IMR-90 (cell line): Measurements from ENCODE around the gene BEGAIN. TPM values are rescaled to one million over a fixed set of nuclear protein-coding genes. Genes with fewer than 3 reads are reported as not detected.

Experiments used
- ATAC-seq: fragments of 200-7000 bp; cut with Tn5 transposase; 2 replicates; pipeline ENCODE4 v1.9.1; 2020; ENCODE audit warnings: low read depth, mild to moderate bottlenecking, moderate library complexity
- BruUV-seq: library from RNA; stranded (reverse); fragments of 400-500 nt; replicated peaks from 2 replicates; lab custom pipeline; 2021; lab: Mats Ljungman, UMichigan
- CTCF ChIA-PET: fragments of 300-600 bp; formaldehyde crosslinking; extraction: SDS; loops from one replicate; lab custom pipeline; 2021; ENCODE audit warnings: antibody characterized with exemption; lab: Yijun Ruan, JAX
- POLR2A ChIA-PET: fragments of 300-600 bp; sonication (Branson Sonifier 250); formaldehyde crosslinking; loops from one replicate; lab custom pipeline; 2022; ENCODE audit warnings: antibody characterized with exemption; ENCODE audit not compliant: unreplicated experiment; lab: Charles Lee
- DNase-seq: peaks from one replicate; pipeline ENCODE4 v3.0.0; 2013
- H2AFZ ChIP-seq: replicated peaks from 2 replicates; pipeline ENCODE3; 2013; ENCODE audit warnings: low read length, mild to moderate bottlenecking; ENCODE audit not compliant: poor library complexity
- H2AK5ac ChIP-seq: 2 replicates; pipeline ENCODE4 v1.6.1; 2013; ENCODE audit warnings: low read depth, low read length, inconsistent platforms
- H2AK9ac ChIP-seq: replicated peaks from 2 replicates; pipeline ENCODE3; 2013; ENCODE audit warnings: mild to moderate bottlenecking, low read depth, low read length, moderate library complexity; ENCODE audit not compliant: poor library complexity
- H2BK120ac ChIP-seq: 2 replicates; pipeline ENCODE4 v1.6.1; 2013; ENCODE audit warnings: low read depth, low read length, inconsistent platforms
- H2BK15ac ChIP-seq: 3 replicates; pipeline ENCODE4 v1.6.1; 2013; ENCODE audit warnings: low read depth, low read length, inconsistent platforms
- H2BK20ac ChIP-seq: 2 replicates; pipeline ENCODE4 v1.6.1; 2013; ENCODE audit warnings: low read depth, mild to moderate bottlenecking, inconsistent platforms, low read length, moderate library complexity
- H2BK5ac ChIP-seq: 2 replicates; pipeline ENCODE4 v1.6.1; 2013; ENCODE audit warnings: mild to moderate bottlenecking, low read depth, low read length, inconsistent platforms; ENCODE audit not compliant: poor library complexity, severe bottlenecking
- H3K14ac ChIP-seq: replicated peaks from 2 replicates; pipeline ENCODE4 v1.6.1; 2013; ENCODE audit warnings: low read depth, low read length, inconsistent platforms
- H3K18ac ChIP-seq: 2 replicates; pipeline ENCODE4 v1.6.1; 2013; ENCODE audit warnings: low read depth, low read length, control low read depth
- H3K23ac ChIP-seq: 2 replicates; pipeline ENCODE4 v1.6.1; 2013; ENCODE audit warnings: low read depth, low read length, inconsistent platforms
- H3K27ac ChIP-seq: 2 replicates; pipeline ENCODE4 v1.5.1; 2013; ENCODE audit warnings: mild to moderate bottlenecking, control low read depth, low read length; ENCODE audit not compliant: insufficient read depth
- H3K27me3 ChIP-seq: 2 replicates; pipeline ENCODE4 v1.6.1; 2013; ENCODE audit warnings: low read length; ENCODE audit not compliant: control insufficient read depth, insufficient read depth
- H3K36me3 ChIP-seq: 2 replicates; pipeline ENCODE4 v1.6.1; 2013; ENCODE audit warnings: low read length, mixed read lengths; ENCODE audit not compliant: control insufficient read depth, insufficient read depth
- H3K4ac ChIP-seq: 2 replicates; pipeline ENCODE4 v1.6.1; 2013; ENCODE audit warnings: low read depth, low read length, inconsistent platforms
- H3K4me1 ChIP-seq: 2 replicates; pipeline ENCODE4 v1.6.1; 2013; ENCODE audit warnings: low read length, mixed read lengths; ENCODE audit not compliant: control insufficient read depth, insufficient read depth
- H3K4me2 ChIP-seq: 2 replicates; pipeline ENCODE4 v1.6.1; 2013; ENCODE audit warnings: low read depth, mild to moderate bottlenecking, control low read depth, low read length, moderate library complexity
- H3K4me3 ChIP-seq: 2 replicates; pipeline ENCODE4 v1.5.1; 2013; ENCODE audit warnings: low read depth, mild to moderate bottlenecking, control low read depth, low read length, moderate library complexity; ENCODE audit not compliant: insufficient read depth
- H3K56ac ChIP-seq: 2 replicates; pipeline ENCODE4 v1.6.1; 2013; ENCODE audit warnings: low read length, inconsistent platforms; ENCODE audit not compliant: insufficient read depth; ENCODE audit errors: extremely low read depth
- H3K79me1 ChIP-seq, 2 experiments: 2 replicates each; pipeline ENCODE4 v1.6.1; 2013; ENCODE audit warnings: low read length in 2 of 2, inconsistent platforms in 1 of 2, low read depth in 1 of 2
- H3K9ac ChIP-seq: 2 replicates; pipeline ENCODE4 v1.6.1; 2013; ENCODE audit warnings: low read depth, low read length, control low read depth
- H3K9me1 ChIP-seq: 2 replicates; pipeline ENCODE4 v1.6.1; 2013; ENCODE audit warnings: low read length, inconsistent platforms; ENCODE audit not compliant: insufficient read depth
- H3K9me3 ChIP-seq: 2 replicates; pipeline ENCODE4 v1.6.1; 2013; ENCODE audit warnings: low read length; ENCODE audit not compliant: control insufficient read depth, insufficient read depth
- H4K20me1 ChIP-seq: 2 replicates; pipeline ENCODE4 v1.6.1; 2013; ENCODE audit warnings: low read length, inconsistent platforms; ENCODE audit not compliant: insufficient read depth
- H4K5ac ChIP-seq: 2 replicates; pipeline ENCODE4 v1.6.1; 2013; ENCODE audit warnings: mild to moderate bottlenecking, low read depth, low read length, control low read depth
- H4K8ac ChIP-seq, 2 experiments: 2 replicates each; pipeline ENCODE4 v1.6.1; 2013; ENCODE audit warnings: low read depth in 2 of 2, low read length in 2 of 2, control low read depth in 1 of 2, inconsistent platforms in 1 of 2
- H4K91ac ChIP-seq: 2 replicates; pipeline ENCODE4 v1.6.1; 2013; ENCODE audit warnings: low read depth, low read length, inconsistent platforms; ENCODE audit not compliant: insufficient read depth
- CEBPB ChIP-seq: IDR thresholded peaks from 2 replicates; pipeline ENCODE4 v1.6.1; 2012; ENCODE audit warnings: low read depth, low read length, improper control_type of control experiment
- MXI1 ChIP-seq: IDR thresholded peaks from 2 replicates; pipeline ENCODE4 v1.6.1; 2012; ENCODE audit warnings: low read depth, mild to moderate bottlenecking, low read length, moderate library complexity, borderline replicate concordance
- POLR2A ChIP-seq: IDR thresholded peaks from 2 replicates; pipeline ENCODE4 v1.6.1; 2012; ENCODE audit warnings: mild to moderate bottlenecking, low read depth, low read length
- USF2 ChIP-seq: fragments of 150-350 bp; IDR thresholded peaks from 2 replicates; pipeline ENCODE4 v1.6.1; 2017; ENCODE audit warnings: mild to moderate bottlenecking, antibody characterized with exemption, low read length, low read depth
- WGBS, 2 experiments: methylation state at CpG; one replicate each; pipeline versions ENCODE4 v1.1.5 to v1.1.7; 2013; ENCODE audit warnings: missing lambda C conversion rate in 2 of 2; ENCODE audit not compliant: insufficient read length in 1 of 2; ENCODE audit errors: extremely low coverage in 2 of 2; 5-methylcytosine and 5-hydroxymethylcytosine counted together
- dilution Hi-C: fragments of 300-500 bp; cut with HindIII; formaldehyde crosslinking; loops from one replicate; pipeline ENCODE4 v1.14.3; 2018; ENCODE audit warnings: low sequenced_read_pairs; ENCODE audit not compliant: unreplicated experiment
- in situ Hi-C: fragments of 300-500 bp; cut with MboI; formaldehyde crosslinking; loops from 3 replicates; pipeline ENCODE4 v1.14.3; 2019; ENCODE audit warnings: low sequenced_read_pairs, inconsistent platforms, mixed read lengths
- intact Hi-C: fragments of 100-400 bp; cut with micrococcal nuclease; formaldehyde crosslinking; loops from 2 replicates; pipeline ENCODE4 v1.10.0; 2022
- polyA plus RNA-seq, 3 experiments: library from polyadenylated mRNA; depleted of rRNA; stranded (reverse); fragments of >200 nt; gene quantifications; 2 replicates each; pipeline ENCODE4 v1.2.3, GENCODE V29; 2012; ENCODE audit warnings: low replicate concordance in 1 of 3
- total RNA-seq: library from RNA; depleted of rRNA; stranded (reverse); fragments of >200 nt; gene quantifications from 2 replicates; pipeline ENCODE4 v1.2.3, GENCODE V29; 2012

Gene BEGAIN
- total and polyA plus RNA-seq, 2 of the 4 experiments (the other 2 are of a cell fraction) = 0.18 to 0.99 TPM

- Histone ChIP-seq H3K9me1 (no peaks in the 10 kb centered on the region), H2AK9ac (no peak overlapping the region), H3K23ac (no peak overlapping the region), H3K79me1 (no peaks in the 10 kb centered on the region), H4K8ac (no peak overlapping the region), H3K36me3 (no peaks in the 10 kb centered on the region), H3K9me3 (no peaks in the 10 kb centered on the region), H3K4ac (no peak overlapping the region), H3K27ac (no peak overlapping the region), H4K5ac (no peak overlapping the region), H3K18ac (no peak overlapping the region), H3K4me3 (no peak overlapping the region), H2BK120ac (no peak overlapping the region), H3K9ac (no peak overlapping the region), H2AFZ (peak overlapping the region; percentile 32), H4K20me1 (no peaks in the 10 kb centered on the region), H2BK5ac (no peak overlapping the region), H2BK15ac (no peak overlapping the region), H3K4me2 (no peak overlapping the region), H4K91ac (no peak overlapping the region), H3K4me1 (peaks cover 3% of the 10 kb centered on the region; the same call in 1 of the 2 replicates), H3K56ac (no peak overlapping the region), H3K27me3 (peaks cover 85% of the 10 kb centered on the region), H2BK20ac (no peak overlapping the region), H2AK5ac (no peak overlapping the region), H3K14ac (no peak overlapping the region)
- intact Hi-C loops (no loop called here), dilution Hi-C loops (no loop called here), in situ Hi-C loops (no loop called here)
- TF ChIP-seq CEBPB (no peak), MXI1 (no peak), USF2 (no peak), POLR2A (no peak)
- POLR2A ChIA-PET = no interaction called here
- WGBS, 2 experiments = no CpG with 5 or more reads among the region's 4 CpGs
- DNase-seq = no peak
- no TSS peak for BruUV-seq
- no peak for ATAC-seq
- CTCF ChIA-PET = no interaction called here
These were observed 20.6 kb downstream of the BEGAIN start for GRCh38 chr14:100566586-100566985.
